PC-9 (cell line): Measurements from ENCODE around the gene EIF4G3. TPM values are rescaled to one million over a fixed set of nuclear protein-coding genes. Genes with fewer than 3 reads are reported as not detected.

Experiments
- BruUV-seq: library from RNA; stranded (reverse); fragments of 400-500 nt; replicated peaks from 2 replicates; lab custom pipeline; 2021; lab: Mats Ljungman, UMichigan
- CTCF ChIA-PET: fragments of 300-600 bp; sonication (Branson Sonifier 250); formaldehyde crosslinking; loops from one replicate; lab custom pipeline; 2022; ENCODE audit warnings: antibody characterized with exemption; lab: Charles Lee
- POLR2A ChIA-PET: fragments of 300-600 bp; sonication (Branson Sonifier 250); formaldehyde crosslinking; loops from one replicate; lab custom pipeline; 2022; ENCODE audit warnings: antibody characterized with exemption; ENCODE audit not compliant: unreplicated experiment; lab: Charles Lee
- DNase-seq, 2 experiments: peaks; one replicate each; pipeline versions ENCODE4 v3.0.0 to v3.0.0-alpha.2; 2015 to 2022; ENCODE audit warnings: mixed read lengths in 1 of 2
- H2AFZ ChIP-seq: fragments of 200-600 bp; sonication (generic); 2 replicates; pipeline ENCODE4 v1.8.1; 2017; ENCODE audit warnings: antibody characterized with exemption
- H3F3A ChIP-seq: fragments of 200-600 bp; sonication (generic); 2 replicates; pipeline ENCODE4 v1.8.1; 2017; ENCODE audit warnings: antibody characterized with exemption, mild to moderate bottlenecking, low read depth; ENCODE audit not compliant: insufficient read depth
- H3K27ac ChIP-seq: fragments of 200-600 bp; sonication (generic); 2 replicates; pipeline ENCODE4 v1.6.1; 2016; ENCODE audit warnings: mixed run types
- H3K27me3 ChIP-seq: fragments of 200-600 bp; sonication (generic); 2 replicates; pipeline ENCODE4 v1.6.1; 2016; ENCODE audit warnings: low read depth, mixed run types; ENCODE audit not compliant: insufficient read depth
- H3K36me3 ChIP-seq: fragments of 200-600 bp; sonication (generic); 2 replicates; pipeline ENCODE4 v1.6.1; 2016; ENCODE audit warnings: low read depth, mixed run types
- H3K4me1 ChIP-seq: fragments of 200-600 bp; sonication (generic); replicated peaks from 2 replicates; pipeline ENCODE4 v1.6.1; 2016; ENCODE audit warnings: mixed run types; ENCODE audit not compliant: insufficient read depth
- H3K4me2 ChIP-seq: fragments of 200-600 bp; sonication (generic); 2 replicates; pipeline ENCODE4 v1.6.1; 2017; ENCODE audit warnings: mixed run types
- H3K4me3 ChIP-seq: fragments of 200-600 bp; sonication (generic); 2 replicates; pipeline ENCODE4 v1.6.1; 2016; ENCODE audit warnings: mixed run types
- H3K79me2 ChIP-seq: fragments of 200-600 bp; sonication (generic); 2 replicates; pipeline ENCODE4 v1.6.1; 2017; ENCODE audit warnings: low read depth, mixed run types
- H3K9me2 ChIP-seq: fragments of 200-600 bp; sonication (generic); 2 replicates; pipeline ENCODE4 v1.8.1; 2017; ENCODE audit warnings: mild to moderate bottlenecking; ENCODE audit not compliant: insufficient read depth
- H3K9me3 ChIP-seq: fragments of 200-600 bp; sonication (generic); 2 replicates; pipeline ENCODE4 v1.8.1; 2016; ENCODE audit warnings: low read depth; ENCODE audit not compliant: insufficient read depth
- H4K20me1 ChIP-seq: fragments of 200-600 bp; sonication (generic); 2 replicates; pipeline ENCODE4 v1.8.1; 2017; ENCODE audit not compliant: insufficient read depth
- CTCF ChIP-seq: fragments of 200-600 bp; sonication (generic); conservative IDR thresholded peaks from 2 replicates; pipeline ENCODE4 v1.6.1; 2017; ENCODE audit warnings: mixed run types, antibody characterized with exemption, mild to moderate bottlenecking, moderate library complexity
- EZH2 ChIP-seq: fragments of 200-600 bp; sonication (generic); IDR thresholded peaks from 2 replicates; pipeline ENCODE4 v1.8.0; 2017; ENCODE audit warnings: antibody characterized with exemption, low read depth
- intact Hi-C: fragments of 100-400 bp; cut with micrococcal nuclease; formaldehyde crosslinking; loops from one replicate; pipeline ENCODE4 v1.10.0; 2022; ENCODE audit not compliant: unreplicated experiment
- total RNA-seq: library from RNA; stranded (reverse); gene quantifications from 2 replicates; pipeline ENCODE4 v1.2.3, GENCODE V29; 2021

Gene EIF4G3
- total RNA-seq, 1 experiment from 2014 or later, result 63.2 TPM

DNA sequence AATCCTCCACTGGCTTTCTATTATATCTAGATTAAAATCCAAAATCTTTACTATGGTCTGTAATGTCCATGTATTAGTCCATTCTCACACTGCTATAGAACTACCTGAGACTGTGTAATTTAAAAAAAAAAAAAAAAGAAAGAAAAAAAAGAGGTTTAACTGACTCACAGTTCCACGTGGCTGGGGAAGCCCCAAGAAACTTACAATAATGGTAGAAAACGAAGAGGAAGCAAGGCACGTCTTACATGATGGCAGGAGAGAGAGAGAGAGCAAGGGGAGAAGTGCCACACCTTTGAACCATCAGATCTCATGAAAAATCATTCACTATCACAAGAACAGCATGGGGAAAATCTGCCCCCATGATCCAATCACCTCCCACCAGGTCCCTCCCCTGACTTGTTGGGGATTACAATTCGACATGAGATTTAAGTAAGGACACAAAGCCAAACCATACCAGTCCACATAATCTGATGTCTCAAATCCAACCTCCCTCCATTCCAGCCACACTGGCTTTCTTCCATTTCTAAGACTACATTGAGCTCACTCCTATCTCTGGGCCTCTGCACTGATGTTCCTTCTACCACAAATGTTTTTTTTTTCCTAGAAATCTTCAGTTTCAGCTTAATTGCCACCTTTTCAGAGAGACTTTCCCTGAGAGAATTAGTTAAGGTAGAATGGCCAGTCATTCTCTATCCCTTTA, 92.4 kb downstream of the EIF4G3 start:
- H3K27ac ChIP-seq, result no peak overlapping the region
- H4K20me1 ChIP-seq, result peaks cover 2% of the 10 kb centered on the region; the same call in 1 of the 2 replicates
- CTCF ChIA-PET, result interaction anchor here (0.6 kb wide), 1 partner anchor 270 kb away, joined by 3 read pairs; no protein-coding TSS in a partner anchor
- POLR2A ChIA-PET, result no interaction called here
- TF ChIP-seq EZH2 (no peak), CTCF (no peak)
- H2AFZ ChIP-seq, result no peak overlapping the region
- peaks cover 13% of the 10 kb centered on the region; the same call in 1 of the 2 replicates for H3F3A ChIP-seq
- H3K4me1 ChIP-seq, result no peaks in the 10 kb centered on the region
- H3K9me2 ChIP-seq, result no peaks in the 10 kb centered on the region
- no peaks in the 10 kb centered on the region for H3K27me3 ChIP-seq
- peaks cover 24% of the 10 kb centered on the region for H3K79me2 ChIP-seq
- no peaks in the 10 kb centered on the region for H3K9me3 ChIP-seq
- no TSS peak for BruUV-seq
- intact Hi-C loops, result no loop called here
- no peak overlapping the region for H3K4me3 ChIP-seq
- no peak overlapping the region for H3K4me2 ChIP-seq
- no peak for DNase-seq
- H3K36me3 ChIP-seq, result no peaks in the 10 kb centered on the region

DNA sequence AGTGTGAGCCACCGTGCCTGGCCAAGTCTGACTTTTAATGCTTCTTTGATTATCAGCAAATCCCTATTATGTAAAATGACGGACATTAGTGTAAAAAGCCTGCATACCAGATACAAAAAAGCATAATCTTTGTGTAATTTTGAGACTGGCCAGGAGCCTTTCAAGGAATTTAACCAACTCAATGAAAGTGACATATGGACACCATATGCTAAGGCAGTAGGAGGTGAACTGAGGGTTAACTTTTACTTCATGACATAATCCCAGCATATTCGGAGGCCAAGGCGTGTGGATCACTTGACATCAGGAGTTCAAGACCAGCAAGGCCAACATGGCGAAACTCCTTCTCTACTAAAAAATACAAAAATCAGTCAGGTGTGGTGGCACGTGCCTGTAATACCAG, 94.6 kb downstream of the EIF4G3 start:
- Histone ChIP-seq H3K9me3 (no peaks in the 10 kb centered on the region), H3F3A (peaks cover 13% of the 10 kb centered on the region; the same call in 1 of the 2 replicates), H3K4me3 (no peak overlapping the region), H3K4me1 (no peaks in the 10 kb centered on the region), H3K36me3 (no peaks in the 10 kb centered on the region), H2AFZ (no peak overlapping the region), H3K4me2 (no peak overlapping the region), H3K27ac (no peak overlapping the region), H4K20me1 (peaks cover 7% of the 10 kb centered on the region; the same call in 1 of the 2 replicates), H3K9me2 (no peaks in the 10 kb centered on the region), H3K79me2 (peaks cover 22% of the 10 kb centered on the region; the same call in 1 of the 2 replicates), H3K27me3 (no peaks in the 10 kb centered on the region)
- intact Hi-C loops, result no loop called here
- BruUV-seq, result no TSS peak
- POLR2A ChIA-PET, result no interaction called here
- DNase-seq, result no peak
- TF ChIP-seq EZH2 (no peak), CTCF (no peak)
- CTCF ChIA-PET, result interaction anchor here (0.6 kb wide), 1 partner anchor 15 kb away, joined by 4 read pairs; no protein-coding TSS in a partner anchor

DNA sequence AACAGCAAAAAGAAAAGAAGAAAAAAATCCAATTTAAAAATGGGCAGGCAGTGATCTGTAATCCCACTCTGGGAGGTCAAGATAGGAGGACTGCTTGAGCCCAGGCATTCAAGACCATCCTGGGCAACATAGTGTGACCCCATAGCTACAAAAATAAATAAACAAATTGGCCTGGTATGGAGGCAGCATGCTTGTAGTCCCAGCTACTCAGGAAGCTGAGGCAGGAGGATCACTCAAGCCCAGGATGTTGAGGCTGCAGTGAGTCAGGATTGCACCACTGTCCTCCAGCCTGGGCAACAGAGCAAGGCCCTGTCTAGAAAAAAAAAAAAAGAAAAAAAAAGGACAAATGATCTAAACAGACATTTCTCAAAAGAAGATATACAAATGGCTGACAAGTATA, 99.6 kb downstream of the EIF4G3 start:
- 0 out of 2 replicates have a peak, but pooled peaks cover 17% of the 10 kb centered on the region for H3K79me2 ChIP-seq
- ChIA-PET POLR2A (no interaction called here), CTCF (no interaction called here)
- H2AFZ ChIP-seq, result no peak overlapping the region
- no peaks in the 10 kb centered on the region for H3K4me1 ChIP-seq
- H3K36me3 ChIP-seq, result no peaks in the 10 kb centered on the region
- H3K27me3 ChIP-seq, result no peaks in the 10 kb centered on the region
- peaks cover 16% of the 10 kb centered on the region; the same call in 1 of the 2 replicates for H4K20me1 ChIP-seq
- TF ChIP-seq CTCF, result no peak
- no peak for TF ChIP-seq EZH2
- intact Hi-C loops, result no loop called here
- no TSS peak for BruUV-seq
- no peaks in the 10 kb centered on the region for H3K9me2 ChIP-seq
- H3K4me3 ChIP-seq, result no peak overlapping the region
- H3K27ac ChIP-seq, result no peak overlapping the region
- DNase-seq, result no peak
- H3K9me3 ChIP-seq, result no peaks in the 10 kb centered on the region
- H3F3A ChIP-seq, result no peaks in the 10 kb centered on the region
- H3K4me2 ChIP-seq, result no peak overlapping the region
